ENCODE measurements around the gene CHCHD6. TPM values are rescaled to one million over a fixed set of nuclear protein-coding genes. Genes with fewer than 3 reads are reported as not detected.

Gene CHCHD6
- total RNA-seq, 2 donors from 2014 or later = 23.6 to 34.4 TPM

DNA sequence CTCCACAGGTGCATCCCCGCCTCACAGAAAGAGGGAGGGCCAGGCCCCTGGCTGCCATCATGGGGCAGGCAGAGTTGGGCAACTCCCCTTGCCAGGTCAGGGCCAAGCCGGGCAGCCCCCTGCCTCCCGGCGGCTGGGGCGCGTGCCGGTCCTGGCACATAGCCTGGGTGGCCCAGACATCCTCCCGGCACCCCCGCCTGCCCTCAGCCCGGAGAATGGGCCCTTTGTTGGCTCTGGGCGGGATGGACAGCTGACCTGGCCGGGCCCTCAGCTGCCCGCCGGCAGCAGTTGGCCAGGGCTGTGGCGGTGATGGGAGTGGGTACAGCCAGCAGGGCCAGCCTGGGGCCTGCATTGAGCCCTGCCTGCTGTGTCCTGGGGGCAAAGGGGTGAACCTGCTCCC is 295.3 kb downstream of the CHCHD6 start:
- no peak overlapping the region for H3K9ac ChIP-seq (ENCODE audit: extremely low read depth, low read length, poor library complexity, severe bottlenecking)
- DNase-seq = no peak
- H3K9me3 Mint-ChIP-seq = no peaks in the 10 kb centered on the region
- no peak overlapping the region for H3K4me3 ChIP-seq (ENCODE audit: low read length)
- H3K27me3 Mint-ChIP-seq (ENCODE audit: insufficient read depth) = no peaks in the 10 kb centered on the region
- 96 to 98% methylated on average over 6 to 15 of the region's 15 CpGs for WGBS, 2 experiments (ENCODE audit: insufficient coverage in 1 of 2, insufficient read length in 1 of 2)
- no peak overlapping the region for H3K27ac Mint-ChIP-seq
- TF ChIP-seq, protein P1, sequence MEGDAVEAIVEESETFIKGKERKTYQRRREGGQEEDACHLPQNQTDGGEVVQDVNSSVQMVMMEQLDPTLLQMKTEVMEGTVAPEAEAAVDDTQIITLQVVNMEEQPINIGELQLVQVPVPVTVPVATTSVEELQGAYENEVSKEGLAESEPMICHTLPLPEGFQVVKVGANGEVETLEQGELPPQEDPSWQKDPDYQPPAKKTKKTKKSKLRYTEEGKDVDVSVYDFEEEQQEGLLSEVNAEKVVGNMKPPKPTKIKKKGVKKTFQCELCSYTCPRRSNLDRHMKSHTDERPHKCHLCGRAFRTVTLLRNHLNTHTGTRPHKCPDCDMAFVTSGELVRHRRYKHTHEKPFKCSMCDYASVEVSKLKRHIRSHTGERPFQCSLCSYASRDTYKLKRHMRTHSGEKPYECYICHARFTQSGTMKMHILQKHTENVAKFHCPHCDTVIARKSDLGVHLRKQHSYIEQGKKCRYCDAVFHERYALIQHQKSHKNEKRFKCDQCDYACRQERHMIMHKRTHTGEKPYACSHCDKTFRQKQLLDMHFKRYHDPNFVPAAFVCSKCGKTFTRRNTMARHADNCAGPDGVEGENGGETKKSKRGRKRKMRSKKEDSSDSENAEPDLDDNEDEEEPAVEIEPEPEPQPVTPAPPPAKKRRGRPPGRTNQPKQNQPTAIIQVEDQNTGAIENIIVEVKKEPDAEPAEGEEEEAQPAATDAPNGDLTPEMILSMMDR (conservative IDR thresholded peaks at IDR 0.05) = no peak
- no peaks in the 10 kb centered on the region for H3K27me3 ChIP-seq (ENCODE audit: control insufficient read depth, insufficient read depth, low read length, poor library complexity, severe bottlenecking)
- no peak overlapping the region for H3K27ac ChIP-seq (ENCODE audit: low read depth, low read length)
- H3K9me3 ChIP-seq (ENCODE audit: control insufficient read depth, low read length) = no peaks in the 10 kb centered on the region
- H3K36me3 ChIP-seq (ENCODE audit: control insufficient read depth, insufficient read depth, low read length) = peaks cover 33% of the 10 kb centered on the region
- H3K4me1 ChIP-seq (ENCODE audit: control insufficient read depth, insufficient read depth, low read length) = peaks cover 12% of the 10 kb centered on the region
- peaks cover 8% of the 10 kb centered on the region for H3K36me3 Mint-ChIP-seq (ENCODE audit: low read depth)
- peaks cover 16% of the 10 kb centered on the region for H3K4me1 Mint-ChIP-seq
- H3K4me3 Mint-ChIP-seq = no peak overlapping the region

DNA sequence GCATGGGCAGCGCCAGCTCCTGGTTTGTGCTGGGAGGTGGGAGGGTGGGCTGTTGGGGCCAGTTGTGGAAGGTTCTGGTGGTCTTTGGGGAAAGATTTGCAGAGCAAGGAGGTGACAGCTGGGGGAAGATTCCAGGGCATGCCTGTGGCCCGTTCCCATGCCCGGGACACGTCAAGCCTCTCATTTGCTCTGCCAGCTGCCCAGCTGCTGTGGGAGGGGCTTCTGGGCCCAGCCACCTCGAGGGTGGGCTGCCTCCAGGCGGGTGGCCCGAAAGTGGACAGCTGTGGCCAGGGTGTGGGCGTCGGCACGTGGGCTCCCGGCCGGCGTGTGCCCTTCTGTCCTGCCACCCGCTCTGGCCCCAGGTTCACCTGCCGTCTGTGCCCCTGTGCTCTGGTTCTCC is 296.1 kb downstream of the CHCHD6 start:
- no peaks in the 10 kb centered on the region for H3K27me3 Mint-ChIP-seq (ENCODE audit: insufficient read depth)
- 93 to 95% methylated on average over 3 to 15 of the region's 15 CpGs for WGBS, 2 experiments (ENCODE audit: insufficient coverage in 1 of 2, insufficient read length in 1 of 2)
- no peak overlapping the region for H3K27ac Mint-ChIP-seq
- H3K4me3 ChIP-seq (ENCODE audit: low read length) = no peak overlapping the region
- peaks cover 30% of the 10 kb centered on the region for H3K36me3 ChIP-seq (ENCODE audit: control insufficient read depth, insufficient read depth, low read length)
- H3K4me1 Mint-ChIP-seq = peaks cover 16% of the 10 kb centered on the region
- no peaks in the 10 kb centered on the region for H3K27me3 ChIP-seq (ENCODE audit: control insufficient read depth, insufficient read depth, low read length, poor library complexity, severe bottlenecking)
- no peak overlapping the region for H3K9ac ChIP-seq (ENCODE audit: extremely low read depth, low read length, poor library complexity, severe bottlenecking)
- peaks cover 6% of the 10 kb centered on the region for H3K36me3 Mint-ChIP-seq (ENCODE audit: low read depth)
- no peak overlapping the region for H3K27ac ChIP-seq (ENCODE audit: low read depth, low read length)
- H3K4me3 Mint-ChIP-seq = no peak overlapping the region
- TF ChIP-seq, protein P1 (conservative IDR thresholded peaks at IDR 0.05) = no peak
- H3K9me3 Mint-ChIP-seq = no peaks in the 10 kb centered on the region
- no peak for DNase-seq
- H3K9me3 ChIP-seq (ENCODE audit: control insufficient read depth, low read length) = no peaks in the 10 kb centered on the region
- H3K4me1 ChIP-seq (ENCODE audit: control insufficient read depth, insufficient read depth, low read length) = peaks cover 12% of the 10 kb centered on the region

DNA sequence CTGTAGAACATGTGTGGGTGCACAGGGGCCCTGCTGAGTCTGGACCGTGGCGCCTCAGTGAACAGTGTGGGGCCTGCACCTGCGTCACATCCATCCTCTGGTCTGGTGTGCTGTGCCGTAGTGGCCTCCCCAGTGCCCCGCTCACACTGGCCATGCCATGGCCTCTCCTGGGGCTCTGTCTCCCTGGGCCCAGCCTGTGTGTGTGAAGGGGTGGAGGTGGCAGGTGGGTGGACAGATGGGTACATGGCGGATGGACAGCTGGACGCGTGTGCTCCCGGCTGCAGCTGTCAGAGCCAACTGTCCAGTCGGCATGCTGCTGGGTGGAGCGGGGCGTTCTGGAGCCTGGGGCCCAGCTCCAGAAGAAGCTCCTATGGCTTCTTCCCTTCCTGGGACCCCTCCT is 296.7 kb downstream of the CHCHD6 start:
- no peaks in the 10 kb centered on the region for H3K27me3 ChIP-seq (ENCODE audit: control insufficient read depth, insufficient read depth, low read length, poor library complexity, severe bottlenecking)
- Mint-ChIP-seq H3K4me3 (no peak overlapping the region), H3K4me1 (peaks cover 16% of the 10 kb centered on the region), H3K27me3 (ENCODE audit: insufficient read depth) (no peaks in the 10 kb centered on the region), H3K27ac (no peak overlapping the region), H3K9me3 (no peaks in the 10 kb centered on the region), H3K36me3 (ENCODE audit: low read depth) (peaks cover 6% of the 10 kb centered on the region)
- no peak for DNase-seq
- peaks cover 12% of the 10 kb centered on the region for H3K4me1 ChIP-seq (ENCODE audit: control insufficient read depth, insufficient read depth, low read length)
- WGBS, 2 experiments (ENCODE audit: insufficient coverage in 1 of 2, insufficient read length in 1 of 2) = 95% methylated on average over 6 to 12 of the region's 12 CpGs
- H3K36me3 ChIP-seq (ENCODE audit: control insufficient read depth, insufficient read depth, low read length) = peaks cover 26% of the 10 kb centered on the region
- H3K9ac ChIP-seq (ENCODE audit: extremely low read depth, low read length, poor library complexity, severe bottlenecking) = no peak overlapping the region
- no peak overlapping the region for H3K4me3 ChIP-seq (ENCODE audit: low read length)
- TF ChIP-seq, protein P1 (conservative IDR thresholded peaks at IDR 0.05) = no peak
- no peak overlapping the region for H3K27ac ChIP-seq (ENCODE audit: low read depth, low read length)
- H3K9me3 ChIP-seq (ENCODE audit: control insufficient read depth, low read length) = no peaks in the 10 kb centered on the region
